GM18511 (cell line): ENCODE data around the gene NEURL1.
A peak's percentile ranks its signal among the peaks of the same experiment; 100 is the strongest.

Experiments used
- ATAC-seq: cut with Tn5 transposase; IDR thresholded peaks from one replicate; pipeline ENCODE4 v1.9.1; 2021; ENCODE audit warnings: mild to moderate bottlenecking, moderate library complexity; ENCODE audit not compliant: unreplicated experiment

The NEURL1 gene

GRCh38 chr10:103582331-103583123 is 89.0 kb downstream of the NEURL1 start:
- no peak for ATAC-seq

DNA sequence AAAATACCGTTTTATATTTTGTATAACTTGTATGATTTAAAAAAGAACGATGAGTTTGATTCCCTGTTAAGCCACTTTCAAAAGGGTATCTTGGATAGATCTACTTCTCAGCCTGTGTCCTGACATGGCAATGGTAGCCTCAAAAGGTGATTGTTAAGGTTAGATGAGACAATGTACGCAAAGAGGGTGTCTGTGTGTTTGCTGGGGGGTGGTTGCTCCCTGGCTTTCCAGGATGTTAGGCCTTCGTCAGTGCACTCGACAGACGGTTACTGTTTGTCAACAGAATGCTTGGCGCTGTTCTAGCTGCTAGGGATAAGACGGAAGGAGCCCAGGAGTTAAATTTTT is 90.3 kb downstream of the NEURL1 start:
- ATAC-seq, result no peak

GRCh38 chr10:103584216-103585010 is 90.9 kb downstream of the NEURL1 start:
- no peak for ATAC-seq

- ATAC-seq, result no peak
Observed at GRCh38 chr10:103585011-103585405, 91.5 kb downstream of the NEURL1 start.

DNA sequence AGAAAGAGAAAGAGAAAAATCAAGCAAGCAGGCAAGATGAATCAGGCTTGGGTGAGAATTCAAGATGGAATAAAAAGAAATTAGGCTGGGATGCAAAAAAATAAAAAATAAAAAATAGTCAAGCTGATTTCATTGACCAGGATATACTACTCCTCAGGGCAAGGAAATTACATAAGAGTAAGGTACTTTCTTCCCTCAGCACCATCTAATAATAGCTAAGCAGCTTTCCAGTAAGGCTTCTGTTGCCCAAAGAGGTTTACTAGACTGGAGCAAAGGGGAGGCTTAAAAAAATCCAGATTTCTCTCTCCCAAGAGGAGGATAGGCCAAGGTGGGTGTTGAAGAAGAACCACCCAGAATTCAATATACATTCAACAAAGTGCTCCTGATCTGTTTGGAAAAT is 93.6 kb downstream of the NEURL1 start:
- no peak for ATAC-seq

- no peak for ATAC-seq
Observed at GRCh38 chr10:103589074-103589630, 95.6 kb downstream of the NEURL1 start.

- no peak for ATAC-seq
Observed at GRCh38 chr10:103590060-103590459, 96.6 kb downstream of the NEURL1 start.

DNA sequence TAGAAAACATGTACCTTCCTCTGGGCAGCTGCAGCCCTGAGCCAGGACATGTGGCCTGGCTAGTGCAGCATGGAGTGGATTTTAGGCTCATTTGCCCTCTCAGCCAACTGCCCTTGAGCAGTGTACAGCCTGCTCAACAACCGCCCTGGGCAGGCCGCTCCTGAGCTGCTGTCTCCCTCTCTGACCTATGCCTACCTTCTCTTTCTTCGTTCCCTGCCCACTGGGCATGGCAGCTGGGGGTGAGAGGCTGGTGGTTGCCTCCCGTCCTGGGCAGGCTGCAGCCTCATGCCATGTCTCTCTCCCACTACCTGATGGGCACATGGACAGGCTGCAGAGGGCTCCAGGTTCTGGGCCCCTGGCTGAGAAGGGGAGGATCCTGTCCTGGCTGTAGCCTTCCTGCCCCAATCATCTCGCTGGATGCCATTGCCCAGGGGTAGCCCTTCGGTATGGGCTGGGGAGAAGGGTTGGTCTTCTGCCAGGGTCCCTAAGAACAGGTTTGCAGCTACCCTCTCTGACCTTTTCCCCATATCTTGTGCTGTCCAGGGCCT is 97.3 kb downstream of the NEURL1 start:
- ATAC-seq, result no peak

GRCh38 chr10:103592186-103593021 is 98.9 kb downstream of the NEURL1 start:
- ATAC-seq, result peak; percentile 64

DNA sequence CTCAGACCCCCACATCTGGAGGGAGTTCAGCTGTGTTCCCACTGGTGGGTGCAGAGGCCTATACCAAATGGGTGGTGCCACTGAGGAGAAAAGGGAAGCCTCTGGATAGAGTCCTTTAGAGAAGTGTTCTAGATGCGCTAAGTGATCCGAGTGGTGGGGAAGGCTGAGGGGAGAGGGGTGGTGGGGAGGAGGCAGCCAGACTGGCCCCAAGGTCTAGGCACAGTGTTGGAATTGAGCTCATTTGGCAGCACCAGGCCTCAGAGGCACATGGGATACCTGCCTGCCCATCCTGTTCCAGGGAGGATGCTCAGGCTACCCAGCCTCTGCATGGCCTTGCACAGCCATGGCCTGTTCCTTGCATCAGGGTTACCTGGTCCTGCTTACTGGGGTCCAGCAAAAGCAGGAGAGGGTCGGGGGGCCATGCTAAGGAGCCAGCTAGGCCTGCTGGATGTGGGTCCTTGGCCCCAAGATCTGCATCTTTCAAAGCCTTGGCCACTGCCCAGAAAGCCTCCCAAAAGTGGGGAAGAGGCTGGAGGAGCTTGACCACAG is 99.6 kb downstream of the NEURL1 start:
- peak; percentile 14 for ATAC-seq

GRCh38 chr10:103595933-103596726 is 102.6 kb downstream of the NEURL1 start:
- ATAC-seq, result no peak

- ATAC-seq, result no peak
Observed at GRCh38 chr10:103597003-103597402, 103.5 kb downstream of the NEURL1 start.

GRCh38 chr10:103598654-103599115 is 105.2 kb downstream of the NEURL1 start:
- no peak for ATAC-seq

GRCh38 chr10:103599211-103599610 is 105.7 kb downstream of the NEURL1 start:
- no peak for ATAC-seq

DNA sequence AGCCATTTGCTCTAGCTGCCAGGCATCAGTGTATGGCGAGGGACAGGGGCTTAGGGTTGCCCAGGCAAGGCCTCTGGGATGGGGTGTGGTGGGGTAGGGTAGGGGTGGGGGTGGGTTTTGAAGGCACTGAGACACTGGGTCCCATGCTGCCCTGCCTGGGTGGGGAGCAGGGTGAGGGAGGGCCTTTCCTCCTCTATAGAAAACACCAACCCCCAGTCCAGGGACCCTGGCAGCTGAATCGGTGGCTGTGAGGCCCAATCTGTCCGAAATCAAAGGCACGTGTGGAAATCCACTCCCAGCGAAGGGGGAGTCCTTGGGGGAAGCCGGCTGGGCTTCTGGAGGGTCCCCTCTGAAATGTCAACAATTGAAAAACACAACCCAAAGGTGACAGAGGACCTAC is 106.4 kb downstream of the NEURL1 start:
- no peak for ATAC-seq

GRCh38 chr10:103600325-103600724 is 106.8 kb downstream of the NEURL1 start:
- no peak for ATAC-seq

- no peak for ATAC-seq
Observed at GRCh38 chr10:103600956-103601569, 107.6 kb downstream of the NEURL1 start.

GRCh38 chr10:103602028-103602851 is 108.7 kb downstream of the NEURL1 start:
- ATAC-seq, result no peak
